Measurements from ENCODE around the gene TRIM9.
A peak's percentile ranks its signal among the peaks of the same experiment; 100 is the strongest.

The TRIM9 gene

DNA sequence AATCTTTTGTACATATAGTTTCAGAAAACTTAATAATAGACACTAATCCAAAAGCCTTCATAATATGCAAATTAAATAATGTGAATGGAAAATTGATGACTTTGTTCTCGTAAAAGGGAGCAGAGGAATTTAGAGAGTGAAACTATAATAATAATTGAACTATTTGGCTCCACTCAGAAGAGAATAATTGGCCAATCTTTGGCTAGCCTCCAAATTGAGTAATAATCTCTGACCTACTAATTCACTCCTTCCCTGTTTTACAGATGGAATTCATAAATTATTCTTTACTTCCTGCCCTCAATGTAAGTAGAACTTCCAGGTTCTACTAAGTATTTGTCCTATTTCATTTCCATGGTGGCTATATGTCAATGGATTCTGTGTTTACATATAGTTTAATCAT lies 15.8 kb downstream of the TRIM9 start:
- TF ChIP-seq, protein P1, sequence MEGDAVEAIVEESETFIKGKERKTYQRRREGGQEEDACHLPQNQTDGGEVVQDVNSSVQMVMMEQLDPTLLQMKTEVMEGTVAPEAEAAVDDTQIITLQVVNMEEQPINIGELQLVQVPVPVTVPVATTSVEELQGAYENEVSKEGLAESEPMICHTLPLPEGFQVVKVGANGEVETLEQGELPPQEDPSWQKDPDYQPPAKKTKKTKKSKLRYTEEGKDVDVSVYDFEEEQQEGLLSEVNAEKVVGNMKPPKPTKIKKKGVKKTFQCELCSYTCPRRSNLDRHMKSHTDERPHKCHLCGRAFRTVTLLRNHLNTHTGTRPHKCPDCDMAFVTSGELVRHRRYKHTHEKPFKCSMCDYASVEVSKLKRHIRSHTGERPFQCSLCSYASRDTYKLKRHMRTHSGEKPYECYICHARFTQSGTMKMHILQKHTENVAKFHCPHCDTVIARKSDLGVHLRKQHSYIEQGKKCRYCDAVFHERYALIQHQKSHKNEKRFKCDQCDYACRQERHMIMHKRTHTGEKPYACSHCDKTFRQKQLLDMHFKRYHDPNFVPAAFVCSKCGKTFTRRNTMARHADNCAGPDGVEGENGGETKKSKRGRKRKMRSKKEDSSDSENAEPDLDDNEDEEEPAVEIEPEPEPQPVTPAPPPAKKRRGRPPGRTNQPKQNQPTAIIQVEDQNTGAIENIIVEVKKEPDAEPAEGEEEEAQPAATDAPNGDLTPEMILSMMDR (IDR thresholded peaks at IDR 0.05; ENCODE audit: insufficient read depth, low read depth, low read length, missing control alignments) = no peak
- peak; percentile 77 for DNase-seq (ENCODE audit: low read depth)
- no peak overlapping the region for H3K4me3 ChIP-seq (ENCODE audit: low read length)

- TF ChIP-seq, protein P1 (IDR thresholded peaks at IDR 0.05; ENCODE audit: insufficient read depth, low read depth, low read length, missing control alignments) = no peak
Observed at GRCh38 chr14:51074701-51075385, 20.1 kb downstream of the TRIM9 start.

DNA sequence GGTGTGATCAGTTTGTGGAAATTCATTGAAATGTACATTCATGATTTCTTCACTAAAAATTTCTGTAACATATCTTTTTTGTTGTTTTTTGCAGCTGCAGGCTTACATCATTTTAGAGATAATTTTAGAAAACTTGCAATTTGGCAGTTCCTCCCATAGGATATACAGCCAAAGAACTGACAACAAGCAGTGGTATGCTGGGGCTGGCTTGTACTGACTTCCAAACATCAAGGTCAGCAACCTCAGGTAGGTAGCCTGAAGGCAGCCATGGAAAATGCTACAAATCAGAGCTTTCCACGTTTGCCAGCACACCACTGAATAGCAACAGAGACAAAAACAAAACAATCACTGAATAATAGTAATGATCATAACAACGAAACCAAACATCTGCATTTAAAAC lies 21.2 kb downstream of the TRIM9 start:
- TF ChIP-seq, protein P1 (IDR thresholded peaks at IDR 0.05; ENCODE audit: insufficient read depth, low read depth, low read length, missing control alignments) = no peak
- no peak for DNase-seq (ENCODE audit: low read depth)

More at GRCh38 chr14:51074701-51075385, 20.1 kb downstream of the TRIM9 start:
- DNase-seq (ENCODE audit: low read depth) = no peak
- no peak overlapping the region for H3K4me3 ChIP-seq (ENCODE audit: low read length)

GRCh38 chr14:51072976-51073375 lies 21.9 kb downstream of the TRIM9 start:
- no peak overlapping the region for H3K4me3 ChIP-seq (ENCODE audit: low read length)
- no peak for DNase-seq (ENCODE audit: low read depth)
- TF ChIP-seq, protein P1 (IDR thresholded peaks at IDR 0.05; ENCODE audit: insufficient read depth, low read depth, low read length, missing control alignments) = no peak

More for the DNA sequence above, 21.2 kb downstream of the TRIM9 start:
- H3K4me3 ChIP-seq (ENCODE audit: low read length) = no peak overlapping the region

- DNase-seq (ENCODE audit: low read depth) = no peak
- no peak overlapping the region for H3K4me3 ChIP-seq (ENCODE audit: low read length)
- TF ChIP-seq, protein P1 (IDR thresholded peaks at IDR 0.05; ENCODE audit: insufficient read depth, low read depth, low read length, missing control alignments) = no peak
Observed at GRCh38 chr14:51071857-51072256, 23.0 kb downstream of the TRIM9 start.

GRCh38 chr14:51070726-51071125 lies 24.2 kb downstream of the TRIM9 start:
- TF ChIP-seq, protein P1 (IDR thresholded peaks at IDR 0.05; ENCODE audit: insufficient read depth, low read depth, low read length, missing control alignments) = no peak
- DNase-seq (ENCODE audit: low read depth) = no peak
- H3K4me3 ChIP-seq (ENCODE audit: low read length) = no peak overlapping the region

GRCh38 chr14:51069055-51069454 lies 25.9 kb downstream of the TRIM9 start:
- no peak overlapping the region for H3K4me3 ChIP-seq (ENCODE audit: low read length)
- TF ChIP-seq, protein P1 (IDR thresholded peaks at IDR 0.05; ENCODE audit: insufficient read depth, low read depth, low read length, missing control alignments) = no peak
- DNase-seq (ENCODE audit: low read depth) = peak; percentile 13
